Neural crest cell (in vitro differentiated cells): Measurements from ENCODE around the gene ZBTB9. TPM values are rescaled to one million over a fixed set of nuclear protein-coding genes. Genes with fewer than 3 reads are reported as not detected.
A peak's percentile ranks its signal among the peaks of the same experiment; 100 is the strongest.

ENCODE experiments used
- DNase-seq: peaks from one replicate; pipeline ENCODE4 v3.0.0; 2021; ENCODE audit warnings: low read depth, mixed read lengths, low spot score
- H3K27ac Mint-ChIP-seq: one replicate; pipeline ENCODE4 v1.8.0; 2021; ENCODE audit warnings: mild to moderate bottlenecking, mixed read lengths; ENCODE audit not compliant: unreplicated experiment
- H3K27me3 Mint-ChIP-seq: 2 replicates; pipeline ENCODE4 v1.8.0; 2021; ENCODE audit warnings: low read depth, mild to moderate bottlenecking, mixed read lengths
- H3K36me3 Mint-ChIP-seq: 2 replicates; pipeline ENCODE4 v1.8.0; 2021; ENCODE audit warnings: low read depth, mild to moderate bottlenecking, mixed read lengths
- H3K4me1 Mint-ChIP-seq: 2 replicates; pipeline ENCODE4 v1.8.0; 2021; ENCODE audit warnings: mixed read lengths
- H3K4me3 Mint-ChIP-seq: one replicate; pipeline ENCODE4 v1.8.0; 2021; ENCODE audit warnings: mild to moderate bottlenecking, mixed read lengths
- H3K9me3 Mint-ChIP-seq: 2 replicates; pipeline ENCODE4 v1.8.0; 2021; ENCODE audit warnings: mixed read lengths
- CTCF ChIP-seq: fragments of 200-600 bp; sonication (generic); conservative IDR thresholded peaks from 2 replicates; pipeline ENCODE4 v1.5.0; 2021; ENCODE audit warnings: antibody characterized with exemption, mild to moderate bottlenecking
- long read RNA-seq: library from polyadenylated mRNA; unstranded; transcript quantifications from one replicate; pipeline ENCODE4 v2.0.0, GENCODE V29; 2020
- total RNA-seq: library from RNA; stranded (reverse); gene quantifications from 2 replicates; pipeline ENCODE4 v1.2.1, GENCODE V29; 2021

ZBTB9 gene
- total RNA-seq, result 18.4 and 21.1 TPM in 2 replicates
- long read RNA-seq, transcript ZBTB9-201 (2 exons, 2,716 nt), result major isoform, 8 of 17 reads
- long read RNA-seq, partial matches to known transcripts, result 0 of 17 reads
- long read RNA-seq, other reads (novel, unspliced or antisense), result 9 of 17 reads

GRCh38 chr6:33454009-33454946 lies at the start of gene ZBTB9:
Gene ZBTB9 (plus strand): TSS chr6:33454576. CDS start chr6:33455101, 525 bp downstream.
- DNase-seq, result peak; percentile 88
- TF ChIP-seq CTCF, result no peak
- Mint-ChIP-seq H3K36me3 (peaks cover 30% of the 10 kb centered on the region), H3K27me3 (peaks cover 5% of the 10 kb centered on the region), H3K27ac (peak within 1 kb of the TSS; percentile 95), H3K4me1 (peaks cover 21% of the 10 kb centered on the region), H3K9me3 (peaks cover 3% of the 10 kb centered on the region), H3K4me3 (peak within 1 kb of the TSS; percentile 96)

GRCh38 chr6:33404884-33405283 lies 49.5 kb upstream of the ZBTB9 start:
- H3K9me3 Mint-ChIP-seq, result no peaks in the 10 kb centered on the region
- H3K4me1 Mint-ChIP-seq, result peaks cover 14% of the 10 kb centered on the region
- H3K27ac Mint-ChIP-seq, result no peak overlapping the region
- peaks cover 33% of the 10 kb centered on the region for H3K36me3 Mint-ChIP-seq
- H3K4me3 Mint-ChIP-seq, result no peak overlapping the region
- no peak for DNase-seq
- no peaks in the 10 kb centered on the region for H3K27me3 Mint-ChIP-seq
- no peak for TF ChIP-seq CTCF

- DNase-seq, result no peak
- H3K9me3 Mint-ChIP-seq, result no peaks in the 10 kb centered on the region
- H3K27me3 Mint-ChIP-seq, result no peaks in the 10 kb centered on the region
- peaks cover 29% of the 10 kb centered on the region for H3K36me3 Mint-ChIP-seq
- H3K4me1 Mint-ChIP-seq, result peaks cover 17% of the 10 kb centered on the region
- peak overlapping the region; percentile 72 for H3K27ac Mint-ChIP-seq
- H3K4me3 Mint-ChIP-seq, result peak overlapping the region; percentile 24
- TF ChIP-seq CTCF, result no peak
These were observed 48.9 kb upstream of the ZBTB9 start for GRCh38 chr6:33405386-33405940.

GRCh38 chr6:33406126-33406525 lies 48.2 kb upstream of the ZBTB9 start:
- Mint-ChIP-seq H3K27ac (no peak overlapping the region), H3K4me3 (no peak overlapping the region), H3K9me3 (no peaks in the 10 kb centered on the region), H3K4me1 (peaks cover 17% of the 10 kb centered on the region), H3K36me3 (peaks cover 29% of the 10 kb centered on the region), H3K27me3 (no peaks in the 10 kb centered on the region)
- no peak for TF ChIP-seq CTCF
- DNase-seq, result no peak

- H3K36me3 Mint-ChIP-seq, result peaks cover 29% of the 10 kb centered on the region
- peaks cover 24% of the 10 kb centered on the region for H3K4me1 Mint-ChIP-seq
- TF ChIP-seq CTCF, result peak; percentile 52
- DNase-seq, result no peak
- peak overlapping the region; percentile 44 for H3K4me3 Mint-ChIP-seq
- peaks cover 4% of the 10 kb centered on the region for H3K27me3 Mint-ChIP-seq
- H3K9me3 Mint-ChIP-seq, result no peaks in the 10 kb centered on the region
- H3K27ac Mint-ChIP-seq, result no peak overlapping the region
These were observed 47.2 kb upstream of the ZBTB9 start for GRCh38 chr6:33407132-33407718.
